H4 (cell line): ENCODE results near the gene LYZL2. TPM values are rescaled to one million over a fixed set of nuclear protein-coding genes. Genes with fewer than 3 reads are reported as not detected.
A peak's percentile ranks its signal among the peaks of the same experiment; 100 is the strongest.
"Not testable (repeated sequence)": the region's sequence is repeated elsewhere in the genome, so short reads cannot be mapped to it uniquely, and the experiment has no call there.

ENCODE experiments used
- DNase-seq: peaks from one replicate; pipeline ENCODE4 v3.0.0-alpha.2; 2015; ENCODE audit warnings: low spot score
- total RNA-seq: library from RNA; depleted of rRNA; stranded (reverse); fragments of >200 nt; shearing (Covaris generic); gene quantifications from 2 replicates; pipeline ENCODE4 v1.2.3, GENCODE V29; 2014; rRNA removed

The LYZL2 gene
- total RNA-seq, 1 experiment from 2014 or later, result not detected

DNA sequence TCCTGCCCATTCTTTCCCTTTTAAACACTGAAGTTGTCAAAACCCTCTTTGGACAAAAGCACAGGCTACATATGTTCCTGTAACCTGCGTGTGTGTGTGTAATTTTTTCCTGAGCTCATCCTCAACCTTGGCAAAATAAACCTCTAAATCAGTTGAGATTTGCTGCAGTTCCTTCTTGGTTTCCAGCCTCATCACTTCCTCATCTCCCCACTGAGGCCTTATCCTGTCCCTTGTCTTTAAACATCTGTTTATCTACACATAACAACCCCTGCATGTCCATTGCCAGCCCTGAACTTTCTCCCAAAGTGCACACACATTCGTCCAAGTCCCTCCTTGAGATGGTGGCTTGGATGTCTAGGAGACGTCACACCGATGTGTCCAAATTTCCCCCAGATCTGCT is 35.5 kb downstream of the LYZL2 start:
- no peak for DNase-seq

DNA sequence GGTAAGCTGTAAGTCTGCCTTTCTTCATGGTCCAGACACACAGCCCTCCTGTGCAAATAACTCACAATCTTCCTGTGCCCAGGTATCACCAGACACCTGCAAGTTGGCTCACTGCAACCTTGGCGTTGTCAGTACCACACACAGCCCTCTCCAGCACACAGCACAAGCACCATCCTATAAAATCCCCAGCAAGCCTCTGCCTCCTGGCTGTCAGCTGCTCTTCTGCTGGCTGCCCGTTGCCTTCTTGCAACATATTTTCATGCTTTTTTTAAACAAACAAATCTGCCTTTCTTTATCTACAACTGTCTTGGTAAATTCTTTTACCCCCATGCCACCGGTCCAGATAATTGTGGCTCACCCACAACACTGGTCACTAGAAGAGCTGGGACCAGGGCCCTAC is 36.8 kb downstream of the LYZL2 start:
- not testable (repeated sequence) for DNase-seq

DNA sequence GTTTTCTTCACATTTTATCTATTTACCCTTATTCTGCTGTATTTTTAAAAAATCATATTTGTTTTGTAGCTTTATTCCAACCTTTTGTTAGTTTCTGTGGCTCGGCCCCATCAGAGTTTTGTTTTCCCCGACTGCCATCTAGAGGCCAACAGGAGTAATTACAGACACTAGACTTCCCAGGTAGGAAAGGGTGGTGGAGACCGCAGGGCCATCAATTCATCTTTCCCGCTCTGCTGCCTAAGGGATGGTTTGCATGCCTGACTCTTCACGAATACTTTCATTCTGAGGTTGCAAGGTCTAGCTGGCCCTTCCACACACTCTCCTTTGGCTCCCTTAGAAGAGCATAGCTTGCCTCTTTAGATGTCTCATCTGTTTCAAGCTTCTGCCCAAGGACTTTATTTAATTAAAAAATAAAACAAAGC is 38.3 kb downstream of the LYZL2 start:
- DNase-seq, result peak; percentile 17

DNA sequence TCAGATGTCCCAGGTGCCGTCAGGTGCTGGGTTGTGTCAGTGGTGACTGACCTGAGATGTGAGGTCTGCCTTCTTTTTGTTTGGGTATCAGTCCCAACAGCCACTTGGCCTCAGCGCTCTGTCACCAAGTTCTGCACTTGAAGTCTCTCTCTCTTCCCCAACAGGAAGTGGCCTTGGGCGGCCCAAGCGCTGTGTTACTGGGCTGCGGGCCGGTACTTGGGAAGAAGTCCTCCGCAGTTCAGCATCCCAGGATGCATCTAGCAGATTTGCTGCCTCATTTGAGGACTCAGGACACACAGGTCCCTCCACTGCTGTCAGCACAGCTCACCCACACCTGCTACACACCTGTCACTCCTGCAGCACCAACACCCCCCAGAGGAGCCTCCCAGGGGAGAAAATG is 40.1 kb downstream of the LYZL2 start:
- no peak for DNase-seq

DNA sequence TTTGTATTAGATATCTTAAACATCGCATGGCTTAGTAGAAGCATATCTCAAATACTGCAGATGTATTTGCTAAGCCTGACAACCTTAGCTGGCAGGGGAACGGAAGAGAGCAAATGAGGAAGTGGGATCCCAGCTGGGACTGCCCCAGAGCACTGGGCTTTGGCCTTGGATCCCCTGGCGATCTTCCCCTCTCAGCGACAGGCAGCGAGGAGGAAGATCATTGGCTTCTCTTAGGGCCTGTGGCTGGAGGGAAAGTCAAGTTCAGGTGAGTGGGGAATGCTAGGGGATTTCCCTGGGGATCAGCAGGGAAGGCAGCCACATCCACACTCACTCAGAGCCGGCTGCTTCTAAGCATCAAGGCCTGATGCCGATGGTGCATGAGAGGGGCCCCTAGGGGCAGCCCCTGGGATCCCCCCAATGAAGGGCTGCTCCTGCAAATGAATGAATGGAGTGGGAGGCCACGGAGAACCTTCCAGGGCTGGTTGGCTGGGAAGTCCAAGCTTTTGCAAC is 42.0 kb downstream of the LYZL2 start:
- no peak for DNase-seq

DNA sequence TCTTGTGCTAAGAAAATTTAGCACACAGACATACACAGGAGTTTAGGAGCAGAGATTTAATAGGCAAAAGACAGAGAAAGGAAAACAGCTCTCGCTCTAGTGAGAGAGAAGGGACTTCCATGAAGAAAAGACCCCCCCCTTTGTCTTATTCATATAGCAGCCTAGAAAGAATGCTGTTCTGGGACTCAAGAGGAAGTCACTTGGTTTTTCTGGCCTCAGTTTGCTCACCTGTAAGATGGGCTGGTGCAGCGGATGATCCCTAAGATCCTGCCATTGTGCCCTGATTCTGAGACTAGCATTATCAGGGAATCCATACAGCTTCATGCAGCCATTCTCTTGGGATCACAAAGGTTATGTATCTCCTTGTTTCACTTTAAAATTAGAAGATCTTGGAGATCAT is 42.7 kb downstream of the LYZL2 start:
- DNase-seq, result no peak

DNA sequence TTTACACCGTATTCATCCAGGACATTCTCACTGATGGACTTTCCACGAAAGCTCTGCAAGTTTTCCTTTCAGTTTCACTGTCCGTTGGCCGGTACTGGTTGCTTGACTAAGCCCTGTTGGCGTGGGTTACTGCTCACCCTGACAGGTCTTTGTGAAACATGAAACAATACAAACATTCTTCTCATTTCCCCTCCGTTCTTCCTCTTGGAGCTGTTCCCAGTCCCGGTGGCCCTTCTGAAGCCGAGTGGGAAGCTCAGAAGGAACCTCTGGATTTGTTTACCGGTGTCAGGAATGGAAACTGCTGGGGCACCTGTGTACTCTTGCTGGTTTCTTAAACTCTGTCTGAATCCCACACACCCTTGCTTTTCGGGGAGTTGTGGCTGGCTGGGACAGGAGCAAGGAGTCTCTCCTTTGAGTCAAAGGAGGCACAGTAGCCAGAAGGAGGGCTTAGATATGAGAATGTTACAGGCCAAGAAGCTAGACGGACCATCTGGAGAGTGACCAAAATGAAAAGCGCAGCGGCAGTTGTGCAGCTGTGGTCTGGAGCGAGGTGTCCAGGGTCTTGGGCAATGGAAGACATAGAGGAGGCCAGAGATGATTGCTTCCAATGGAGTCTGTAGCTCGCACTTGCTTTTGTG is 45.7 kb downstream of the LYZL2 start:
- DNase-seq, result peak; percentile 42

DNA sequence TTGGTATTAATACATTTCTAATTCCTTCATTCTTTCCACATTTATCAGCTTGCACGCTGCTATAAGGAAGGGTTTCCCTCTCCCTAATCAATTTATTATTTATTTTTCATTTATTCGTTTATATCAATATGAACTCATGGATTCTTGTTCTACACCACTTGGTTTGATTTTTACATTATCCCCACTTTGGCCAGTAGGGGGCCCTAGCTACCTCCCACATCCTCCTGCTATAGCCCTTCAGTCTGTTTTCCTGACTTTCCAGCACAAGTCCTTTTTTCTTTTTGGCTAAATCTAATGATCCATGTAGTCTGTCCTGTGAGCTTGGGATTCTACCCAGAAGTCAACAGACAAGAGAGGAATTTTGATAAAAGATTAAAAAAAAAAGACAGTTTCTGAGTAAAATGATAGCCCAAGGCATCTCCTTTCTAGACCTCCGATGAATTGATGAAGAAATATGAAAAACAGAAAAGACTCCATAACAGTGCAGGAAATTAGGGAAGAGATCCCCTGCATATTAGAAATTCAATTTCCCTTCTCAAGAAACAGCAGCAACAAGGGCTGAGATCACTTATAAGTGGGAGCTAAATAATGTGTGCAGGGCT is 47.7 kb downstream of the LYZL2 start:
- DNase-seq, result peak; percentile 31

DNA sequence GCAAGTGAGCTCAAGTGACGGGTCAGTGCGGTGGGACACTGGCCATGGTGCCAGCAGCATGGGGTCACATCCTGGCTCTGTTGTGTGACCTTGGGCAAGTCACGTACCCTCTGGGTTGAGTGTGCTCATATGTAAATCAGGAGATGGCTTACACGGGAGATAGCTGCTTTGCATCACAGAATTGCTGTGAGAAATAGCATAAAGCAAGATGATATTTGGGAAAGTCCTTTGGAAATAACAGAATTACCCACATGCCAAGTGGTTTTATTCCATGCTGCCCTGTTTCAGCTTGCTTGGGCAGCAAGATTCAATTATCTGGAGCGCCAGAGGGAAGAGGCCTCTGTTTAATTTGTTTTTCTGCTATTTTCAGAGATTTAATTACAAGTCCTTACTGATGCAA is 48.9 kb downstream of the LYZL2 start:
- DNase-seq, result no peak

DNA sequence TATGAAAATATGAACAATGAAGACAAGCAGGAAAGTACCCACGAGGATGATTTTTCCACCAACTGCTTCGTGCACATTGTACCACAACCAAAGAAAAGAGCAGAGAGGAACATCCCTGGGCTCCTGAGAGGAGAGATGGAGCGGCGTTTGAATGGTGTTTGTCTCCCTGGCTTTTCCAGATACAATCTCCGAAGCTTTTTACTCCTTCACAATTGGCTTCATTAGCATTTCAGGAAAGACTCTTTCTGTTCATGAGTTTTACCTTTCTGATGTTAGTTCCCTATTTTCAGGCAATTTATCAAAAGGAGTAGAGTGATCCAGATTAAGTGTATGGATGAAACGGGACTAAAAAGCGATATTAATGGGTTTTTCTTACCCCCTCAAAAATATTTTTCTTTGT is 49.3 kb downstream of the LYZL2 start:
- no peak for DNase-seq

DNA sequence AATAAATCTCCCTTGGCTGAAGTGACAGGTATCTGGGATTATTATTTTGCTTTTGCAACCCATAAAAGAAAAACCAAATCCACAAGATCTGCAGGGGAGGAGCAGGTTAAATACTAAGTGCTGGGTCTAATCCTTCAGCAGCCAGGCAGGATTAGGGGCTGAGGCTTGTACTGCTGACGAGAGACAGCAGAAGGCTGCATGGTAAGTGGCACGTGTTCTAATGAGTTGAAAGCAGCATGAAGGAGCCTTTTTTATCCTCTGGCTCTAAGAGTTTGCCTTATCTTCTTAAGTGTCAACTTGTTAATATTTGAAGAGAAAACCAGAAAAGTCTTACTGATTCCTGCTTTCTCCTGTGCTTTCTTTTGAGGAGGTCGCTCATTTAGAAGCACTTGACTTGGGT is 50.0 kb downstream of the LYZL2 start:
- no peak for DNase-seq

DNA sequence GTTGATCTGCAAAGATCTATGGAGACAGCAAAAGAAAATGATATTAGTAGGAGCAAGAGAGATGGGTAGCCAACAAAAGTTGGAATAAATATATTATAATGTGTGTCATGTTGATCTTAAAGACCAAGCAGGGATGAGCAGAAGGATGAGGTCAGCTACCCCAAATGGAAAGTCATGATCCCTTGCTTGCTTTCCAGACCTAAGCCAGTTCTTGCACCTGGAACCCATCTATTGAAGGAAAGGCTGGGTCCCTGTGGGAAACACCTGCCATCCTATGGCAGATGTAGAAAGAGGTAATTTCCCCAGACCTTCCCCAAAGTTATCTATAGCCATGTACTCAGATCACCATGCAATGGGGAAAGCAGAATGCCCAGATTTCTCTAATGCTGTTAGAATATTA is 52.5 kb downstream of the LYZL2 start:
- DNase-seq, result no peak

DNA sequence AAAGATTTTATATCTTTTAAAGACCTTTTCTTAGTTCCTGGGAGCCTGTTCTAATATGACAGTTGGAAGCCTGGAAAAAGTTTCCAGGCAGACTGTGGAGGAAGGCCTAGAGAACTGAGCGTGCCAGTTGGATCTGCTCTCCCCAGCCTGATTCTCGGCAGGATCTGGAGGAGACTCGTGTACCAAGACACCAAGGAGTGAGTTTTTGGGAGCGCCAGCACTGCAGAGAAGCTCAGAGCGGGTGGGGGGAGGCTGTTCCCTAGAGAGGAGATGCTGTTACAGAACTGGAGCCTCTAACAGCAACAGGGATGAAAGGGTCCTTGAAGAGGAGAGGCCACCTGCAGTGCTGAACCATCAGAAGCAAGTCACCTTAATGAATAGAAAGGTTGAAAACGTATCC is 52.9 kb downstream of the LYZL2 start:
- DNase-seq, result no peak

DNA sequence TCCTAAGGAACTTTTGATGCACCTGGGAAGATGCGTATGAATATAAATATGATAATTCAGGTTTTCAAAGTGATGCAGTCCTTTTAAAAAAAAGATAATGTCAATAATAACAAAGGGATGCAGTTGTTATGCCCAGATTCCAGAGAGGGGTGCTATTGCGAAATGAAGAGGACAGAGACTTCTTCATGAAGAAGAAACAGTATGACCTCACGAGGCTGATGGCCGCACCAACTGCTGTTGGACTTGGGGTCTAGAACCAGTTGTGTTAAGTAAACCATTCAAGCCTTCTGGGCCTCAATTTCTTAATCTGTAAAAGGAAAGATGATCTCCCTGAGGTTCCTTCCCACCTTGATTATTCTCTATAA is 55.1 kb downstream of the LYZL2 start:
- no peak for DNase-seq

DNA sequence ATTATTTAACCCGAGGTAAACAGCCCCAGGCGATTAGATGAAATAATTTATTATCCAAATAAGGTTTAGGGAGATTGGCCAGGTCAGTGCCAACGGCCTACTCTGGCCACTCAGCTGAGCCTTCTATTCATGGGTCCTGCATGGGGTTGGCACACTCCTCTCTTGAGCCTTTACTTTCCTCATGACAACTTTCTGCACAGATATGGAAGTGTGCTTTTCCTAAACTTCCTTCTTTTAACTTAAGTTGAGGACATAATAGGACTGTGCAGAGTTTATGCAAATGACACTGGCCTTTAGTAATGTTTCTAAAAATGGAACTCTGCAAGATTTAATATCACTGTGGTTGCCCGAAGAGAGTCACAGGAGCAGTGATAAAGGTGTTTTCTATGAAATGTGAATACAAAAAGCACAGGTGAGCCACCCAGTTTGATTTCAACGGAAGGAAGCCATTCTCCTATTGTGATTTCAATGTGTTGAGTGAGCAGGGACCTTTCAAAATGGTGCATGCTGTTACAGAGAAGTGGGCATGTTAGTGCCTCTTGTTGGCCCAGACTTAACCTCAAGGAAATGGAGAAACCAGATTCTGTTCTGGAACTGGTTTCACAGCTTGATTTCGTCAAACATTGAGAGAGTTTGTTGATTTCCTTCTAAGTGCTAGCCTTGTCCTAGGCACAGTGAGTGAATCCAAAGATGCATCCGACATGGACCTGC is 55.7 kb downstream of the LYZL2 start:
- no peak for DNase-seq

DNA sequence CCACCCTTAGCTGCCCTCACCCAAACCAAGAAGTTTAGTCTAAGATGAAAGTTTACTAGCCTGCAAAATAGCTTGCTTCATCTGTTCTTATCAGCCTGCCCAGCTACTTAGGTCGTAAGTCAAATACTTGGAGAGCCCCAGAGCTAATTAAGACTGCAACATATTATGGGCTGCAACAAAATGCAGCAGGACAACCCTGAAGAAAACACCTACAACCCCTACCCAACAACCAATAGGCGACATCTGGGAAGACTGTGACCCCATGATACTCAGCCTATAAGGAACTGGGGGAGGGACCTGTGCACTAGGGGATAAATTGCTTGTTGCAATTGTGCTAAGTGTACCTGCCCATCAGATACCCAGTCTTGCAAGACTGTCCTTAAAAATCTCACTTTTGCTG is 64.1 kb downstream of the LYZL2 start:
- no peak for DNase-seq

DNA sequence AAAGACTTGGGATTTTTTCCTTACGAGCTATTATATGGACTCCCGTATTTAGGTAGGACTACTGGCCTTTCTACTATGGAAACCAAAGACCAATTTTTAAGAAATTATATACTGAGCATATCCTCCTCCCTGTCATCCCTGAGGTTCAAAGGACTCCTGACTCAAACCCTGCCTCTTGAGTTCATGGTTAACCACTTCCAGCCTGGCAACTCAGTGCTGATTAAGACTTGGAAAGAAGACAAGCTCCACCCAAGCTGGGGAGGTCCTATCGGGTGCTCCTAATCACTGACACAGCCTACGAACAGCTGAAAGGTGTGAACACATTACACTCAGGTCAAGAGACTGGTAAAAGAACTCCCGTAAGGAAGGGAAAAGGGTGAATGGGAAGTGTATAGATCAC is 66.8 kb downstream of the LYZL2 start:
- DNase-seq, result no peak

Other genes starting within 250 kb of the LYZL2 start
- gene MAP3K8, start 195.6 kb downstream of the LYZL2 start, total RNA-seq, result 0.94 and 3.3 TPM in 2 replicates